ENCODE measurements around the gene GOLPH3.

Gene GOLPH3

DNA sequence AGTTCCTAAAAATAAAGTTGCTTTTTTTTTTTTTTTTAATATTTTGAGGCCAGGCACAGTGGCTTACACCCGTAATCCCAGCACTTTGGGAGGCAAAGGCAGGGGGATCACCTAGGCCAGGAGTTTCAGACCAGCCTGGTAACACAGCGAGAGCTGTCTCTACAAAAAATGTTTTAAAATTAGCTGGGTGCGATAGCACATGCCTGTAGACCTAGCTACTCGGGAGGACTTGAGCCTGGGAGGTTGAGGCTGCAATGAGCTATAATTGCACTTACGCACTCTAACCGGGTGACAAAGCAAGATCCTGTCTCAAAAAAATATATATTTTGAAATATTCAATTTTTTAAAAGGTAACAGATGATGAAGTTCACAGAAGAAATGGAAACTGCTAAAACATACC is 22.9 kb downstream of the GOLPH3 start:
- in situ Hi-C loops (cut with MboI; ENCODE audit: low sequenced_read_pairs, unreplicated experiment): no loop called here
- no peak for DNase-seq (ENCODE audit: low spot score)
- TF ChIP-seq, protein P1, sequence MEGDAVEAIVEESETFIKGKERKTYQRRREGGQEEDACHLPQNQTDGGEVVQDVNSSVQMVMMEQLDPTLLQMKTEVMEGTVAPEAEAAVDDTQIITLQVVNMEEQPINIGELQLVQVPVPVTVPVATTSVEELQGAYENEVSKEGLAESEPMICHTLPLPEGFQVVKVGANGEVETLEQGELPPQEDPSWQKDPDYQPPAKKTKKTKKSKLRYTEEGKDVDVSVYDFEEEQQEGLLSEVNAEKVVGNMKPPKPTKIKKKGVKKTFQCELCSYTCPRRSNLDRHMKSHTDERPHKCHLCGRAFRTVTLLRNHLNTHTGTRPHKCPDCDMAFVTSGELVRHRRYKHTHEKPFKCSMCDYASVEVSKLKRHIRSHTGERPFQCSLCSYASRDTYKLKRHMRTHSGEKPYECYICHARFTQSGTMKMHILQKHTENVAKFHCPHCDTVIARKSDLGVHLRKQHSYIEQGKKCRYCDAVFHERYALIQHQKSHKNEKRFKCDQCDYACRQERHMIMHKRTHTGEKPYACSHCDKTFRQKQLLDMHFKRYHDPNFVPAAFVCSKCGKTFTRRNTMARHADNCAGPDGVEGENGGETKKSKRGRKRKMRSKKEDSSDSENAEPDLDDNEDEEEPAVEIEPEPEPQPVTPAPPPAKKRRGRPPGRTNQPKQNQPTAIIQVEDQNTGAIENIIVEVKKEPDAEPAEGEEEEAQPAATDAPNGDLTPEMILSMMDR (IDR thresholded peaks at IDR 0.05; ENCODE audit: borderline replicate concordance, control extremely low read depth, extremely low read depth, insufficient read depth, missing control alignments): no peak

DNA sequence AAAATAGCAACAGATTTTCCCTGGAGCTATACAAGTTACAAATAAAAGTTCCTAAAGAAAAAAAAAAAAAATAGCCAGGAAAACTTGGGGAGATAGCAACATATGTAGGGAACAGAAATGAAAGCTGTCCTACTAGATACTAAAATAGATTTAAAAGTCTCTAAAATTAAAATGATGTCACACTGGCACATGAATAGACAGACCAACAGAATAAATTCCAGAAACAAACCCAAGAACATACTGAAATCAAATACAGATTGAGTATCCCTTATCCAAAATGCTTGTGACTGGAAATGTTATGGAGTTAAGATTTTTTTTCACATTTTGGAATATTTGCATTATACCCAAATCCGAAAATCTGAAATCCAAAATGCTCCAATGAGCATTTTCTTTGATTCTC is 23.8 kb downstream of the GOLPH3 start:
- TF ChIP-seq, protein P1 (IDR thresholded peaks at IDR 0.05; ENCODE audit: borderline replicate concordance, control extremely low read depth, extremely low read depth, insufficient read depth, missing control alignments): no peak
- DNase-seq (ENCODE audit: low spot score): no peak
- in situ Hi-C loops (cut with MboI; ENCODE audit: low sequenced_read_pairs, unreplicated experiment): no loop called here

DNA sequence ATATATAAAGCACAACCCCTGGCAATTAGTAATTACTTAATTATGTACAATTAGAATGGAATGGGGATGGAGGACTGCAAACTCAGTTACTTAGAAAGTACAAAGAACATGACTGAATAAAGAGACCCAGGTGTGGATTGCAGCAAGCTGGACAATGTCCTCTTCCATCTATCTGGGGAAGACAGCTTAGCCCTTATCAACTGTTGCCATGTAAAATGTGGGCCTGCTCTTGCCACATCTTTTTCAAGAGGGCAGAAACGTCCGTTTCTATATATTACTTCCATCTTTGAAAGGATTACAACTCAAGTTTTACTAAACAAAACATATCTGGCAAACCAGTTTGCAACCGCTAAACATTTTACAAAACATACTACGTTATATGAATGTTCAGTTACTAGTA is 26.2 kb downstream of the GOLPH3 start:
- TF ChIP-seq, protein P1 (IDR thresholded peaks at IDR 0.05; ENCODE audit: borderline replicate concordance, control extremely low read depth, extremely low read depth, insufficient read depth, missing control alignments): no peak
- DNase-seq (ENCODE audit: low spot score): no peak
- in situ Hi-C loops (cut with MboI; ENCODE audit: low sequenced_read_pairs, unreplicated experiment): no loop called here

DNA sequence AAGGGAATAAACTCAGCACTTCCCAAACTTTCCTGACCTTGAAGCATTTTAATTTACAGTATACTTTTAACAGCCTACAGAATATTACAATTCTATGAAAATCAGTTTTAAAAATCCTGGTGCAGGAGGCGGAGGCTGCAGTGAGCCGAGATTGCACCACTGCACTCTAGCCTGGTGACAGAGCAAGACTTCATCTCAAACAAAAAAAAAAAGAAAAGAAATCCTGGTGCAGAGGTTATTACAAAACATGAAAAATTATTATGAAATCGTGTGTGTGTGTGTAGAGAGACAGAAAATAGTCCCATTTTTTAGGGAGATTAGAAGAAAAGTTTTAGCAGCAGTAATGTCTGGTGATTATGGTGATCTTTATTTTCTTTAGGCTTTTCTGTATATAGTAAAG is 26.9 kb downstream of the GOLPH3 start:
- DNase-seq (ENCODE audit: low spot score): no peak
- in situ Hi-C loops (cut with MboI; ENCODE audit: low sequenced_read_pairs, unreplicated experiment): no loop called here
- TF ChIP-seq, protein P1 (IDR thresholded peaks at IDR 0.05; ENCODE audit: borderline replicate concordance, control extremely low read depth, extremely low read depth, insufficient read depth, missing control alignments): no peak

DNA sequence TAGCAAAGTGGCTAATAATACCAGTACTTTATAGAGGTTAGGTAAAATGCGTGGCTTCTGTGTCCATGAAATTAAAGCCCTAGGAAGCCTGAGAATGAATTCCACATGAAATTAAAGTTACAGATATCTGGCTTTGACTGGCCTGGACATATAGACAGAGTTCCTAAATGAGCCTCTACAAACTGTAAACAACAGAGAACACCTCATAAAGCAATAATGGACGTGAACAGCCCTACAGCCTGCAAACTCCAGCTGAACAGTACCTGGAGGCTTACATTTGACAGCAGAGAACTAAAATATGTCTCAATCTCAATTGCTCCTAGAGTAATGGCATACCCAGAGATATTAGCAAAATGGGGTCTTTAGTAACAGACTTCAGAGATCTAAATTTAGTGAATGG is 28.7 kb downstream of the GOLPH3 start:
- in situ Hi-C loops (cut with MboI; ENCODE audit: low sequenced_read_pairs, unreplicated experiment): no loop called here
- TF ChIP-seq, protein P1 (IDR thresholded peaks at IDR 0.05; ENCODE audit: borderline replicate concordance, control extremely low read depth, extremely low read depth, insufficient read depth, missing control alignments): no peak
- DNase-seq (ENCODE audit: low spot score): no peak

DNA sequence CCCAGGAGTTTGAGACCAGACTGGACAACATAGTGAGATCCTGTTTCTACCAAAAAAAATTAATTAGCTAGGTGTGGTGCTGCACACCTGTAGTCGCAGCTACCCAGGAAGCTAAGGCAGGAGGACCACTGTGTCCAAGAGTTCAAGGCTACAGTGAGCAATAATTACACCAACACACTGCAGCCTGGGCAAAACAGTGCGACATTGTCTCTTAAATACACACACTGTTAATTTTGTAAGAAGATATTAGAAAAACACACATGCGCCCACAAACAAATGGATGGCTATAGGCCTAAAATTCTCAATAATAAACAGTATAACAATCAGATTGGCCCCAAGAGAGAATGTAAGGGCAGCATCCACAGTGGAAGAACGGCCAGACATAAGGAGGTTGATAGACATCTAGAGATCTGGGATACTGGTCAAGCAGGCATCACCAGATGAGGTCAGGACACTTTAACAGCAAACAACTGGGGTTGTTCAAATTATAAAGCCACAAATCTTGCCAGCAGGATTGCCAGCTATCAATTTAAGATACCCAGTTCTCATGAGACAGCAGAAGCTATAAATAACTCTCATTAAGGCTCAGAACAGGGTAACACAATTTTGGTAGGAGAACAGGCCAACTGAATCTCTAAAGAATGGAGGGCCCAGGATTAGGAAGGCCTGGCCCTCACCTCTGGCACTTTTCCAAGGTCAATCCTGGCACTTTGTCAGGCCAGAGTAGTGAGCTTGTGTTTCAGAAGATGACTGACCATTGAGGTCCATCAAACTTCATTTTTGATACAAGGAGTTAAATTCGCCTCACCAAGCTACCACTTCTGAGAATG is 29.5 kb downstream of the GOLPH3 start:
- TF ChIP-seq, protein P1 (IDR thresholded peaks at IDR 0.05; ENCODE audit: borderline replicate concordance, control extremely low read depth, extremely low read depth, insufficient read depth, missing control alignments): no peak
- no peak for DNase-seq (ENCODE audit: low spot score)
- in situ Hi-C loops (cut with MboI; ENCODE audit: low sequenced_read_pairs, unreplicated experiment): no loop called here

Data from GM13976 (cell line).